Measurements from ENCODE around the gene FZR1.

The FZR1 gene

DNA sequence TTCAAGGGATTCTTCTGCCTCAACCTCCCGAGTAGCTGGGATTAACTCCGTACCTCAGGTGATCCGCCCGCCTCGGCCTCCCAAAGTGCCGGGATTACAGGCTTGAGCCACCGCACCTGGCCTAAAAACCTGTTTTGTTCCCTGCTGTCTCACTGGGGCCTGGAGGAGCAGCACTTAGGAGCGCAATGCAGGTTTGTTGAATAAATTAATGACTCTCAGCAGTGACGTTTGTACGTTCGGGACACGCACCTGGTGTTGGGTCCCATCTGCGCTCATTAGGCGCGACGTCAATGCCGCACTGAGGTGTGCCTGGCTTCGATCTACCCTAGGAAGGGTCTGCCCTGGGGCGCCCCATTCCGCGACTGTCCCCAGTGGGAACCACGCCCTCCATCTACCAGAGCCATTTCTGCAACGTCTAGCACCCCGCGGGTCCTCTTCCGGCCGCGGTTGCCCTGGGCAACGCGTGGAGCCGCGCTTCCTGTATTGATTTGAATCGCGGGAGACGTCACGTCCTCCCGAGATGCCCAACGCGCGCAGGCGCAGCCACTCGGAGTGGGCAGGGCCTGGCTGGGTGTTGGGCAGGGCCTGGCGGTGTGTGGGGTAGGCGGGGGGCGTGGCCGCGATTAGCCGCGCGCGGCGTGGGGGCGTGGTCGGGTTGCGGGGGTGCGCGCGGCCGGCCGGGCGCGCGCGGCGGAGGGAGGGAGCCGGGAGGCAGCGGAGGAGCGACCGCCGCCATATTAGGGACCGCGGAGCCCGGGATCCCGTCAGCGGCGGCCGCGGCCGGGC is at the start of gene FZR1:
Gene FZR1, plus strand, starts transcription at position 714 of the 786 bp plus-strand sequence. CDS start 16,679 bp downstream, outside the sequence.
- in situ Hi-C loops (cut with MboI; ENCODE audit: low sequenced_read_pairs) = no loop called here

DNA sequence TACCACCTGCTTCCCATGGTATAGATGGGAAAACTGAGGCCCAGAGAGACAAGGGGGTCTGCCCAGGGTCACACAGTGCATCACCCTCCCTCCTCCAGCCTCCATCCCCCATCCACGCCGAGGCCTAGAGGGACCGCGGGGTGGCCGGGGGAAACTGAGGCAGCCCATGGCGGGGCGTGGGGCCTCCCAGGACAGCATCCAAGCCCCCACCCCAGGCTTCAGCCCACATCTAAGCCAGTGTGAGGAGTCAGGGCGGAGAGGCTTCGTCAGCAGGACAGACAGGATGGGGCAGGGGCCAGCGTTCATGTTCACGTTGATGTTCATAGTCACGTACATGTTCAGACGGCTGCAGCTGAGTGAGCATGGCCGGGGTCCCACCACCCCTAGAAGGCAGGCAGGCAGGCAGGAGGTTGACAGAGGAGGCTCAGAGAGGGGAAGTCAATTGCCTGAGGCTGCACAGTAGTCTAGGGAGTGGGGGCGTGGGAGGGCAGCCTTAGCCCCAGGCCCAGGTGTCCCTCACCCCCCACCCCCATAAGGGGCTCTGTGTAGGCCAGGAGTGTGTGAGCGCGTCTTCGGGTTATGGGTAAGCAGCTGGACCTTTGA is 49.1 kb upstream of the FZR1 start:
- in situ Hi-C loops (cut with MboI; ENCODE audit: low sequenced_read_pairs) = no loop called here

DNA sequence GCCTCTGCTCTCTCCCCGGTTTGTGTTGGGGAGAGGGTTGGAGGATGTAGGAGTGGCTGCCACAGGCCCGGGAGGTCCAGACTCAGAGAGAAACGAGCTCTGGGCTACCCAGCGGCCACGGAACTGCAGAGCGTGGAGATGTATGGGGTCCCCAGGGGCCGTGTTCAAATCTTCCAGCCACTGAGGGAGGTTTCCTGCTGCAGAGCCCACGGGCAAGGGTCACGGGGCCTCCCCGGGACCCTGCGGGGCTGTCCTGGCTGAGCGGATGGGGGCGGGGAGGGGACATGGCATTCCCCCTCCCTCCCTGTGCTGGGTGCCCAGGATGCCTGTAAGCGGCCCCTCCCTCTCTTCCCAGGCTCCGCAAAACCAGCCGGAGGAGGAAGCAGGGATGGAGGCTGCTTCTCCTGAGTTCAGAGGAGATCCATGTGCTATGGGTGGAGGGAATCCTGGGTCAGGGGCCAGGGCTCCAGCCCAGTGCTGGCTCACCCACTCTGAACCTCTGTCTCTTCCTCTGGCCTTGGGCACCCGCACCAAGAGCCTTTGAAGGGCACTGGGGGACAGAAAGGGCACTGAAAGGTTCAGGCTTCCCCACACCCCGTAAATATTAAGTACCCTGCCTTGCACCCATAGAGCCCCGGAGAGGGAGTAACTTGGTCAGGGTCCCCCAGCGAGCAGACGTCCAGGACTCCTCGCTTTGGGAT is 48.4 kb upstream of the FZR1 start:
- in situ Hi-C loops (cut with MboI; ENCODE audit: low sequenced_read_pairs) = no loop called here

- in situ Hi-C loops (cut with MboI; ENCODE audit: low sequenced_read_pairs) = no loop called here
Observed at GRCh38 chr19:3458229-3459088, 47.7 kb upstream of the FZR1 start.

- in situ Hi-C loops (cut with MboI; ENCODE audit: low sequenced_read_pairs) = no loop called here
Observed at GRCh38 chr19:3459089-3459881, 46.8 kb upstream of the FZR1 start.

DNA sequence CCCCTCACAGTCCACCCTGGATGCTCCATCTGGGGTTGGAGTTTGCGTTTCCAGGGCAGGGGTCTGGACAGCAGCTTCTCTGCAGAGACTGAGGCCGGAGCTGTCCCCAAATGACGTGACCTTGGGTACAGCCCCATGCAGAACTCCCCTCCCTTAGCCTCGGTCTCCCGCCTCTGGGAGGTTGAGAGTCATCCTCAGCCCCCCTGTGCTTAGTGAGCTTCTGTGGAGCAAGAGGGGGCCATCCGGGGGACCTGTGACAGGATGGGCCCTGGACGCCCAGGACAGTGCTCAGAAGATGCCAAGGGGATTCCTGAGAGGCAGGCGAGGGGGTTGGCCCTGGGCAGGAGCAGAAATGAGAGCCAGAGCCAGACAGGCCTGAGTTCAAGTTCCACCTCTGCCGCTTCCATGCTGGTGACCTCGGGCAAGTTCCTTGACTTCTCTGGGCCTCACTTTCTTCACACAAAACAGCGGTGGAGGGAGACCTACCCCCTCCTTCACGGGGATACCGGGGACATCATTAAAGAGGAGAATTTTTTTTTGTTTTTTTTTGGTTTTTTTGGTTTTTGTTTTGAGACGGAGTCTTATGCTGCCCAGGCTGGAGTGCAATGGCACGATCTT is 46.0 kb upstream of the FZR1 start:
- in situ Hi-C loops (cut with MboI; ENCODE audit: low sequenced_read_pairs) = no loop called here

DNA sequence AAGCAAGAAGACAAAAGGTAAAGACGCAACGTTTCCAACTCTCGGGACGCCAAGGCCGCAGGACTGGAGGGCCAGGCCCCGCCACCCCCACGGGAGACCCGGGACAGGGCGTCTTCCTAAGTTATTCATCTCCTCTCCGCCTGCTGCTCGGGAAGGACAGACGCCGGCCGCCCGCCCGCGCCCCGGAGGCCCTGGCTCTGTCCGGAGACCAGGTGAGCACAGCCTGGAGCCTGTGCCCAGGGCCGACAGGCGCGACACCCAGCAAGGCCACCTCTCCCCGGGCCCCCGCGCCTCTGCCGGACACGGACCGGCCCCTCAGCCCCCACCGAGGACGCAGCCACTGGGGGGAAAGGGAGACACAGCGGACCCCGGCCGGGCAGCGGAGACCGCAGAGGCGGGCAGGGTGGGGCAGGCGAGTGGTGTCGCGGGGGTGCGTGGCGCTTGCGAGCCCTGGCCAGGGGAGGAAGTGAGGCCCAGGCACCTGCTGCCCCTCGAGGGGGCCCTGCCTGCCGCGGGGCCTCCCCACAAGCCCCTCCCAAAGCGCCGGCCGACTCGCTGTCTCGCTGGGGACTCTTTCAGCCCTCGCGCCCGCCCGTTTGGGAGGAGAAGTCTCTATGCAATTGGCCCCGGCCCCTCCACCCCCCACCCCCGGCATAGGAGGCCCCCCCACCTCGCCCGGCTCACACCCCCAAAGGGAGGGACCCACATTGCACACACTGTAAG is 43.0 kb upstream of the FZR1 start:
- in situ Hi-C loops (cut with MboI; ENCODE audit: low sequenced_read_pairs) = no loop called here

- in situ Hi-C loops (cut with MboI; ENCODE audit: low sequenced_read_pairs) = no loop called here
Observed at GRCh38 chr19:3463714-3464586, 42.2 kb upstream of the FZR1 start.

DNA sequence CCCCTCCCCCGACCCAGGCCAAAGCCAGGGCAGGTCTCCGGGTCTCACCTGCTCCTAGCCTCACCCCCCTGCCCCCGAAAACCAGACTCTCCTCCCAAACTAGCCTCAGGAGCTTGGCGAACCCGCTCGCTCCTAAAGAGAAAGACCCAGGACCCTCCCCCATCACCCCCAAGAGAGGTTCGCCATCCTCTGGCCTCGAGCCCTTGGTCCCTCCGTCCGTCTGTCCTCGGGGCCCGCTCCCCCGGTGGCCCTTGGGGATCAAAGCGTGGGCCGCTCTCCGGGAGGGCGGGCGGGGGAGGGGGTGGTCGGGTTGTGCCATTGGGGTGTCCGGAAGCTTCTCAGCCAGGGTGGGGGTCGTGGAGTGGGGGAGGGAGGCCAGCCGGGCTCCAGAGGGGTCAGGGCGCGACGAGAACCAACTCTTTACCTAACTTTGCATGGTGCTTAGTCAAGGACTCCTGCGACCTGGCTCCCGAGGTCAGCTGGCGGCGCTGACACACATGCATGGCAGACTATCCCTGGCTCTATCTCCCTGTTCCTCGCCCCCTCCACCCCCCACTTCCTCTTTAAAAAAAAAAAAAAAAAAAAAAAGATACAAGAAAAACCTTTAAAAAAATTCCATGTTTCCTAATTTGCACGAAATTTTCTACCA is 41.4 kb upstream of the FZR1 start:
- in situ Hi-C loops (cut with MboI; ENCODE audit: low sequenced_read_pairs) = no loop called here

DNA sequence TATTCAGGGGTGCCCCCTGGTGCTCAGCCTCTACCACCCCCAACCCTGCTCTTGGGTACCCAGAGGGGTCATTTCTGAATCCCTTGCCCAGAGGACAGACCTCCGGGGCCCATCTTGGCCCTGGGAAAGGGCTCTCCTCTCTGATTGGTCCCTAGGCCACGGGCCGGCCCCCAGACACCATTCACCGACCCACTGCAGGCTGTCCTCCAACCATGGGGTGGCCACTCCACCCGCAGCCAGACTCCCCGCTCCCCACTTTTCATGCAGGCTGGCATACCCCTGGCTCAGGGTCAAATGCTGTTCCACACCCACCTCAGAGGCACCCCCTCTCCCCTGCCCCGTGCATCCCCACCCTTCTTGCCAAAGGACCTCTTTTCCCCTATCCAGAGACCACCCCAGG is 40.6 kb upstream of the FZR1 start:
- in situ Hi-C loops (cut with MboI; ENCODE audit: low sequenced_read_pairs) = no loop called here

- in situ Hi-C loops (cut with MboI; ENCODE audit: low sequenced_read_pairs) = no loop called here
Observed at GRCh38 chr19:3466635-3467034, 39.5 kb upstream of the FZR1 start.

- in situ Hi-C loops (cut with MboI; ENCODE audit: low sequenced_read_pairs) = no loop called here
Observed at GRCh38 chr19:3467437-3468198, 38.5 kb upstream of the FZR1 start.

- in situ Hi-C loops (cut with MboI; ENCODE audit: low sequenced_read_pairs) = no loop called here
Observed at GRCh38 chr19:3468211-3468610, 37.9 kb upstream of the FZR1 start.

DNA sequence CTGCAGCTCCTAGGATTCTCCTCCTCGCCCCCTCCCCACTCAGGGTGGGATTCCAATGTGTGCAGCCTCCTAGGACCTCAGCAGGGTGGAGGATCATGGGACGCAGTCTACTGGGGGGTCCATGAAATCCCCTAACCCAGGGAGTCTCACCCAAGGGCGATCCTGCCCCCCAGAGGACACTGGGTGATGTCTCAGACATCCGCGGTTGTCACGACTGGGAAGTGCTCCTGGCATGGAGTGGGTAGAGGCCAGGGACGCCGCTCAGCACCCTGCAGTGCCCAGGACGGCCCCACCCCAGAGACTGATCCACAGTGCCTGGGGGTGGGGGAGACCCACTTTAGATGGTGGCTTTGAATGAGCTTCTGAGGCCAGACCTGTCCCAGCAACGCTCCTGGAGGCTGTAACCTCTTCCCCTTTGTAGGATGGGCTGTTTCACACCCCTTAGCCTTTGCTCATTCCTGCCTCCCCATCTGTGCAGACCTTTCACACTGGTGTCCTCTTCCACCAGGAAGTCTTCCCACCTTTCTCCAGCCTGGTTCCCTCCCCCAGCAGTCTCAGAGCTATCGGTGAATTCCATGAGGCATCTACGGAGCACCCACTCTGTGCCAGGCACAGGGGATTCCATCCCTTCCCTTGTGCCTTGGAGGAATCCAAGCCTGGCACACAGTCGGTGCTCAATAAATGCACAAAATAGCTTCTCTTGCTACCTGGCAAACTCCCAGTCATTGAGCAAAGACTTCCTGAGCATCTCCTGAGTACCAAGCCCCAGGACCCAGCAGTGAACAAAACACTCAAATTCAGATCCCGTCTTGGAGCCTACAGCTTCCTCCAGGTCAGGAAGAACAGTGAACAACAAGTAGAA is 36.2 kb upstream of the FZR1 start:
- in situ Hi-C loops (cut with MboI; ENCODE audit: low sequenced_read_pairs) = no loop called here

DNA sequence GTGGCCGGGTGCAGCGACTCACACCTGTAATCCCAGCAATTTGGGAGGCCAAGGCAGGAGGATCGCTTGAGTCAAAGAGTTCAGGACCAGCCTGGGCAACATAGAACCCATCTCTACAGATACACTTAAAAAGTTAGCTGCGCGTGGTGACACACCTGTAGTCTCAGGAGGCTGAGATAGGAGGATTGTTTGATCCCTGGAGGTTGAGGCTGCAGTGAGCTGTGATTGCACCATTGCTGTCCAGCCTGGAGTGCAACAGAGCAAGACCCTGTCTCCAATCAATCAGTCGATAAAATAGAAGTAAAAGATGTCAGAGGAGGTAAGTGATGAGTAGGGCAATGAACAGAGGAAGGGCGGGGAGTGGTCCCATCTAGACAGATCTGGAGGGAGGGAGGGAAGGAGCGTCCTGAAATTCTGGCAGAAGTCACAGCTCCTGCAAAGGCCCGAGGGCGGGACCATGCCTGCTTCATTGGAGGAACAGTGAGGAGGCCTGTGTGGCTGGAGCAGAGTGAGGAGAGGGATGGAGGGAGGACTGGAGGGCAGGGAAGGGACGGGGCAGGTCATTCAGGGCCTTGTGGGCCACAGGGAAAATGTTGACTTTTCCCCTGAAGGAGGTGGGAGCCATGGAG is 35.5 kb upstream of the FZR1 start:
- in situ Hi-C loops (cut with MboI; ENCODE audit: low sequenced_read_pairs) = no loop called here
